ENCODE results near the gene SINHCAF.
A peak's percentile ranks its signal among the peaks of the same experiment; 100 is the strongest.
"Not testable (repeated sequence)": the region's sequence is repeated elsewhere in the genome, so short reads cannot be mapped to it uniquely, and the experiment has no call there.

The SINHCAF gene, protein sequence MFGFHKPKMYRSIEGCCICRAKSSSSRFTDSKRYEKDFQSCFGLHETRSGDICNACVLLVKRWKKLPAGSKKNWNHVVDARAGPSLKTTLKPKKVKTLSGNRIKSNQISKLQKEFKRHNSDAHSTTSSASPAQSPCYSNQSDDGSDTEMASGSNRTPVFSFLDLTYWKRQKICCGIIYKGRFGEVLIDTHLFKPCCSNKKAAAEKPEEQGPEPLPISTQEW

GRCh38 chr12:31325877-31326631 lies at the start of gene SINHCAF:
TSS of gene SINHCAF (minus strand) at chr12:31326150. CDS start at chr12:31298204, 27,946 bp downstream.
- no peak for TF ChIP-seq CTCF (IDR thresholded peaks at IDR 0.05; ENCODE audit: low read depth, low read length, missing control alignments)
- peak within 1 kb of the TSS; percentile 90 for H3K4me3 ChIP-seq (ENCODE audit: low read depth, low read length)
- DNase-seq (ENCODE audit: low read depth), result peak; percentile 94

DNA sequence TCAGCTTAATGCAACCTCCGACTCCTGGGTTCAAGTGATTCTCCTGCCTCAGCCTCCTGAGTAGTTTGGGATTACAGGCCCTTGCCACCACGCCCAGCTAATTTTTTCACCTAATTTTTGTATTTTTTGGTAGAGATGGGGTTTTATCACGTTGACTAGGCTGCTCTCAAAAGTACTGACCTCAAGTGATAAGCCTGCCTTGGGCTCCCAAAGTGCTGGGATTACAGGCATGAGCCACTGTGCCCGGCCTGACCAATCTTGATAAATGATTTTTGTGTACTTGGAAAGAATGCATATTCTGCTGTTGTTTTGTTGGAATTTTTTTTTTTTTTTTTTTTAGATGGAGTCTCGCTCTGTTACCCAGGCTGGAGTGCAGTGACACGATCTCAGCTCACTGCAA lies 49.5 kb upstream of the SINHCAF start:
- H3K4me3 ChIP-seq (ENCODE audit: low read depth, low read length); DNase-seq (ENCODE audit: low read depth): not testable (repeated sequence)

GRCh38 chr12:31371256-31371620 lies 45.3 kb upstream of the SINHCAF start:
- TF ChIP-seq CTCF (IDR thresholded peaks at IDR 0.05; ENCODE audit: low read depth, low read length, missing control alignments), result no peak
- no peak overlapping the region for H3K4me3 ChIP-seq (ENCODE audit: low read depth, low read length)

GRCh38 chr12:31370531-31371255 lies 44.7 kb upstream of the SINHCAF start:
- DNase-seq (ENCODE audit: low read depth), result no peak
- TF ChIP-seq CTCF (IDR thresholded peaks at IDR 0.05; ENCODE audit: low read depth, low read length, missing control alignments), result no peak
- no peak overlapping the region for H3K4me3 ChIP-seq (ENCODE audit: low read depth, low read length)

More at GRCh38 chr12:31371256-31371620, 45.3 kb upstream of the SINHCAF start:
- no peak for DNase-seq (ENCODE audit: low read depth)

- no peak for DNase-seq (ENCODE audit: low read depth)
- TF ChIP-seq CTCF (IDR thresholded peaks at IDR 0.05; ENCODE audit: low read depth, low read length, missing control alignments), result no peak
- H3K4me3 ChIP-seq (ENCODE audit: low read depth, low read length), result no peak overlapping the region
These were observed 44.0 kb upstream of the SINHCAF start for GRCh38 chr12:31369712-31370521.

DNA sequence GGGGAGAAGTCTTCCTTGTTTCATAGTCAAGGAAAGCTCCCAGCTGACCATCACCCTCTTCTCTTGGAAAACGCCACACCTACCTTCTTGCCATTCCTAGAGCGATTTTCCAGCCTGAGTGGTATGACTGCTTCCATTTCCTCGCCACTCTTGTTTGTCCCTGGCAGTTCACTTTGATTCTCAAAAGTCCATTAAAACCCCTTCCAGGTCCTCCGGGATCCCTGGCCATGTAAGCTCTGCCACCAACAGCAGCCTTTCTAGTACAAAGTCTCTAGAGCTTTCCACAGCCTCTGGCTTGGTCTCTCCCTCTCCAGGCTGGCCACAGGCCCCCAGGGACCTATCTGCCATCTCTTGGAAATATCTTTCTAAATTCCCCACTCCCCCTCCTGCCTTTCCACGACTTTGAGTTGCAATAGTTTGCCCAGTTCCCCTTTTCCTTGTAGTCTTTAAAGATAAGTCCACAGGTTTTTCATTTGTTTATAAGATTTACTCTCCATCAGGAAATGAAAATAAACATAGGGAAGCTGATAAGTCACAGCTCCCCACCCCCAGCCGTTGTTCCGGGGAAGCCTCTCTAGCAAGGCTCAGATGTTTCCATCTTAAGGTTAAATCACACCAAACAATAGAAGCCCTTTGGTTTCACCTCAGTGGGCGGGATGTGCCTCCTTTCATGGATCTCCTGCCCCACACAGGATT lies 42.9 kb upstream of the SINHCAF start:
- H3K4me3 ChIP-seq (ENCODE audit: low read depth, low read length), result no peak overlapping the region
- DNase-seq (ENCODE audit: low read depth), result no peak
- no peak for TF ChIP-seq CTCF (IDR thresholded peaks at IDR 0.05; ENCODE audit: low read depth, low read length, missing control alignments)
